C4-2B (cell line): ENCODE data around the gene OSTF1.

ENCODE experiments used
- CTCF ChIP-seq: fragments of 450-650 bp; conservative IDR thresholded peaks from 2 replicates; pipeline ENCODE4 v1.5.1; 2017; ENCODE audit warnings: mild to moderate bottlenecking
- ZFX ChIP-seq: fragments of 450-650 bp; IDR thresholded peaks from 2 replicates; pipeline ENCODE4 v1.6.1; 2017

GRCh38 chr9:75087289-75087823 lies 958 bp upstream of the OSTF1 start:
- peak; percentile 12 for TF ChIP-seq CTCF
- TF ChIP-seq ZFX, result peak; percentile 51; the same call in 1 of the 2 replicates
